OCI-LY7 (cell line): ENCODE measurements around the gene WDFY2. TPM values are rescaled to one million over a fixed set of nuclear protein-coding genes. Genes with fewer than 3 reads are reported as not detected.

Experiments used
- BruUV-seq: library from RNA; stranded (reverse); fragments of 400-500 nt; replicated peaks from 2 replicates; lab custom pipeline; 2021; lab: Mats Ljungman, UMichigan
- CTCF ChIA-PET: fragments of 300-600 bp; sonication (Branson Sonifier 250); formaldehyde crosslinking; loops from one replicate; lab custom pipeline; 2022; ENCODE audit warnings: antibody characterized with exemption; ENCODE audit not compliant: unreplicated experiment; lab: Charles Lee
- POLR2A ChIA-PET: fragments of 300-600 bp; sonication (Branson Sonifier 250); formaldehyde crosslinking; loops from one replicate; lab custom pipeline; 2022; ENCODE audit warnings: antibody characterized with exemption; lab: Charles Lee
- DNase-seq: peaks from one replicate; pipeline ENCODE4 v3.0.0-alpha.2; 2015; ENCODE audit warnings: low spot score
- H2AFZ ChIP-seq: fragments of 200-600 bp; sonication (generic), shearing (Covaris generic); 2 replicates; pipeline ENCODE4 v1.6.1; 2014; ENCODE audit warnings: mild to moderate bottlenecking, antibody characterized with exemption, low read length, moderate library complexity
- H3K27ac ChIP-seq: fragments of 200-600 bp; sonication (generic); 2 replicates; pipeline ENCODE4 v1.5.1; 2014; ENCODE audit warnings: mixed run types, low read depth, mild to moderate bottlenecking, moderate library complexity, low read length, inconsistent platforms; ENCODE audit not compliant: poor library complexity, severe bottlenecking
- H3K36me3 ChIP-seq: fragments of 200-600 bp; sonication (generic); 2 replicates; pipeline ENCODE4 v1.6.1; 2014; ENCODE audit warnings: mild to moderate bottlenecking, antibody characterized with exemption, low read length, moderate library complexity, mixed read lengths; ENCODE audit not compliant: insufficient read depth
- H3K4me1 ChIP-seq: fragments of 200-600 bp; sonication (generic); 2 replicates; pipeline ENCODE4 v1.5.1; 2014; ENCODE audit warnings: mild to moderate bottlenecking, low read length; ENCODE audit not compliant: insufficient read depth, poor library complexity, severe bottlenecking
- H3K4me2 ChIP-seq: fragments of 200-600 bp; sonication (generic); 2 replicates; pipeline ENCODE4 v1.6.1; 2014; ENCODE audit warnings: mild to moderate bottlenecking, low read length
- H3K4me3 ChIP-seq: fragments of 200-600 bp; sonication (generic); 2 replicates; pipeline ENCODE4 v1.5.1; 2014; ENCODE audit warnings: mild to moderate bottlenecking, low read depth, low read length; ENCODE audit not compliant: poor library complexity, severe bottlenecking
- H3K79me2 ChIP-seq: fragments of 200-600 bp; sonication (generic); 2 replicates; pipeline ENCODE4 v1.6.1; 2016; ENCODE audit warnings: low read depth, mild to moderate bottlenecking, low read length, moderate library complexity, mixed read lengths; ENCODE audit not compliant: insufficient read depth
- H3K9me2 ChIP-seq: fragments of 200-600 bp; sonication (generic); 2 replicates; pipeline ENCODE4 v1.6.1; 2016; ENCODE audit warnings: mild to moderate bottlenecking, low read length, mixed read lengths; ENCODE audit not compliant: insufficient read depth
- H3K9me3 ChIP-seq: fragments of 200-600 bp; sonication (generic); 2 replicates; pipeline ENCODE4 v1.6.1; 2014; ENCODE audit warnings: mild to moderate bottlenecking, mixed run types, low read length, mixed read lengths
- H4K20me1 ChIP-seq: fragments of 200-600 bp; sonication (generic); 2 replicates; pipeline ENCODE4 v1.6.1; 2014; ENCODE audit warnings: mild to moderate bottlenecking, antibody characterized with exemption, low read length, moderate library complexity, mixed read lengths; ENCODE audit not compliant: insufficient read depth
- EZH2phosphoT487 ChIP-seq: fragments of 200-600 bp; sonication (generic); IDR thresholded peaks from 2 replicates; pipeline ENCODE4 v1.6.1; 2018; ENCODE audit warnings: low read depth, borderline replicate concordance, mild to moderate bottlenecking, mixed run types, antibody characterized with exemption, low read length, moderate library complexity, mixed read lengths
- intact Hi-C: fragments of 100-400 bp; cut with micrococcal nuclease; formaldehyde crosslinking; loops from one replicate; pipeline ENCODE4 v1.10.0; 2022; ENCODE audit not compliant: unreplicated experiment
- total RNA-seq, 2 experiments: library from RNA; depleted of rRNA in 1 of 2; stranded (reverse); fragments of >200 nt in 1 of 2; shearing (Covaris generic) in 1 of 2; gene quantifications; 2 replicates each; pipeline ENCODE4 v1.2.3, GENCODE V29; 2014 to 2022
- TF ChIP-seq, protein P1 (sequence below): fragments of 200-600 bp; sonication (generic); conservative IDR thresholded peaks from 2 replicates; pipeline ENCODE4 v1.5.1; 2014; ENCODE audit warnings: mild to moderate bottlenecking, antibody characterized with exemption, low read length, moderate library complexity, mixed read lengths

WDFY2 gene
- total RNA-seq, 2 experiments from 2014 or later = 6.4 to 18.1 TPM

DNA sequence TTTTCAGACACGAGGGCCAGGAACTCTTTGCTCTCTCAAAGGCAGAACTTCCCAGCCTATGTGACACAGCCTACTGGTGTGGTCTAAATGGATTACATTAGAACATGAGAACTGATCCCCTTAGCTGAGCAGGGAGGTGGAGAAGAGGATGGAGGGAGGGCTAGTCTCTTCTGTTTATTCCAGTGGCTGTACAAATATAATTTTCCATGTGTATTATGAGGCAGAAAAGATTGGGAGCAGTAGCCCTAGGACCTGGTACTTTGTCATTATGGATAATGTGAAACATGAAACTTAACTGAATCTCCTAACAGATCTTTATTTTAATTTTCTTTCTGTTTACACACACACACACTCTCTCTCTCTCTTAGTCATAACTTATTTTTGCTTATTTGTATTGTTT, 82.1 kb downstream of the WDFY2 start:
- TF ChIP-seq, protein P1, sequence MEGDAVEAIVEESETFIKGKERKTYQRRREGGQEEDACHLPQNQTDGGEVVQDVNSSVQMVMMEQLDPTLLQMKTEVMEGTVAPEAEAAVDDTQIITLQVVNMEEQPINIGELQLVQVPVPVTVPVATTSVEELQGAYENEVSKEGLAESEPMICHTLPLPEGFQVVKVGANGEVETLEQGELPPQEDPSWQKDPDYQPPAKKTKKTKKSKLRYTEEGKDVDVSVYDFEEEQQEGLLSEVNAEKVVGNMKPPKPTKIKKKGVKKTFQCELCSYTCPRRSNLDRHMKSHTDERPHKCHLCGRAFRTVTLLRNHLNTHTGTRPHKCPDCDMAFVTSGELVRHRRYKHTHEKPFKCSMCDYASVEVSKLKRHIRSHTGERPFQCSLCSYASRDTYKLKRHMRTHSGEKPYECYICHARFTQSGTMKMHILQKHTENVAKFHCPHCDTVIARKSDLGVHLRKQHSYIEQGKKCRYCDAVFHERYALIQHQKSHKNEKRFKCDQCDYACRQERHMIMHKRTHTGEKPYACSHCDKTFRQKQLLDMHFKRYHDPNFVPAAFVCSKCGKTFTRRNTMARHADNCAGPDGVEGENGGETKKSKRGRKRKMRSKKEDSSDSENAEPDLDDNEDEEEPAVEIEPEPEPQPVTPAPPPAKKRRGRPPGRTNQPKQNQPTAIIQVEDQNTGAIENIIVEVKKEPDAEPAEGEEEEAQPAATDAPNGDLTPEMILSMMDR = no peak
- TF ChIP-seq EZH2phosphoT487 = no peak
- DNase-seq = no peak
- Histone ChIP-seq H3K79me2 (no peaks in the 10 kb centered on the region), H3K9me3 (no peaks in the 10 kb centered on the region), H2AFZ (no peak overlapping the region), H4K20me1 (no peaks in the 10 kb centered on the region), H3K9me2 (no peaks in the 10 kb centered on the region), H3K4me3 (no peak overlapping the region), H3K4me1 (peaks cover 8% of the 10 kb centered on the region), H3K4me2 (no peak overlapping the region), H3K36me3 (no peaks in the 10 kb centered on the region), H3K27ac (no peak overlapping the region)
- intact Hi-C loops = no loop called here
- BruUV-seq = no TSS peak
- POLR2A ChIA-PET = no interaction called here
- CTCF ChIA-PET = no interaction called here

DNA sequence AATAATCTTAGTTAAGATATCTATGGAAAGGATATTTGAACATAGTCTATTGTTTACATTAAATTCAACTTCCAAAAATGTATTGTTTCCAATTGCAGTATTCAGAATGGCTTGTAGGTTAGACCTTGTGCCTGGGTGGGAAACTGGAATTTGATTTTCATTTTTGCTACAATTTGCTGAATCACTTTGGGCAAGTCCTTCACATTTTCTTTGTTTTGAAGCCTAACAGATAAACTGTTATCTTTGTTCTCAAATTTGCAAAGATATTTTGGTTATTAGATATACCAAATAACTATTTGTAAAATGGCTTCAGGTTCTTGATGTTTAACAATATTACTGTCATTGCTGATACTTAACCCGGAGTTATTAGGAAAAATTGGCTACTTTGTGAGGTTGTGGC, 82.6 kb downstream of the WDFY2 start:
- Histone ChIP-seq H3K79me2 (no peaks in the 10 kb centered on the region), H3K4me2 (no peak overlapping the region), H3K4me3 (no peak overlapping the region), H3K27ac (no peak overlapping the region), H4K20me1 (no peaks in the 10 kb centered on the region), H3K4me1 (peaks cover 8% of the 10 kb centered on the region), H3K9me3 (no peaks in the 10 kb centered on the region), H3K36me3 (no peaks in the 10 kb centered on the region), H2AFZ (no peak overlapping the region), H3K9me2 (no peaks in the 10 kb centered on the region)
- no TSS peak for BruUV-seq
- POLR2A ChIA-PET = no interaction called here
- TF ChIP-seq, protein P1 = no peak
- intact Hi-C loops = no loop called here
- no peak for DNase-seq
- CTCF ChIA-PET = no interaction called here

DNA sequence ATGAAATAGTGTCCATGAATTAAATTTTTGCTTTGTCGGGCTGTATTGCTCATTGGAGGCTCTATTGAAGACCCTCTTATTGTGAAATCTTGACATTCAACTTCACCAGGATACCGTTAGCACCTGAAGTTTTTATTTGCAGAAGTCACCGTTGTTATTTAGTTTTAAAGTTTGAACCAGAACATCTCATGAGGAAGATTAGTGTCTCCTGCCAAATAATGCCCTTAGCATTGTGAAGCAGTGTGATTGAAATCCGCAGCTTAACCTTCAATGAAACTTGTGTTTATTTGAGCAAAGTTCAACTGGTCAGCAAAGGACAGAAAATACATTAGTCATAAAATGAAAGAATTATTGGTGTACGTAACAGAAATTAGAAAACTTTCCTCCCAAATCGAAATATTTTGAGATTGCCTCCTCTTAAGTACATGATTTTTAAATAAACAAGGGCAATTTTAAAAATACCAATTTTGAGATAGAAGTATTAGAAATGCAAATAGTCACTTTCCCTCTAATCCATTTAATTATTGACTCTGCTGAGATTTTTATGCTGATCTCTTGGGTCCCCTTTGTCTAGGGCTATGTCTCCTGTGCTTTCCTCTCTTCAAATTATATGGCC, 84.4 kb downstream of the WDFY2 start:
- TF ChIP-seq, protein P1 = no peak
- no peak for TF ChIP-seq EZH2phosphoT487
- no peak overlapping the region for H2AFZ ChIP-seq
- H3K4me1 ChIP-seq = peaks cover 15% of the 10 kb centered on the region
- no peak overlapping the region for H3K4me2 ChIP-seq
- ChIA-PET POLR2A (no interaction called here), CTCF (no interaction called here)
- H3K79me2 ChIP-seq = no peaks in the 10 kb centered on the region; the same call in 1 of the 2 replicates
- no peaks in the 10 kb centered on the region for H4K20me1 ChIP-seq
- no peaks in the 10 kb centered on the region for H3K9me3 ChIP-seq
- H3K9me2 ChIP-seq = no peaks in the 10 kb centered on the region
- intact Hi-C loops = no loop called here
- H3K27ac ChIP-seq = no peak overlapping the region
- no peak overlapping the region for H3K4me3 ChIP-seq
- no peak for DNase-seq
- no TSS peak for BruUV-seq
- no peaks in the 10 kb centered on the region for H3K36me3 ChIP-seq
